H1 (cell line): Measurements from ENCODE around the gene COL19A1. TPM values are rescaled to one million over a fixed set of nuclear protein-coding genes. Genes with fewer than 3 reads are reported as not detected.

Experiments
- CTCF ChIA-PET: fragments of 300-600 bp; sonication (Branson Sonifier 250); formaldehyde crosslinking; loops from one replicate; lab custom pipeline; 2021; ENCODE audit not compliant: partially characterized antibody; lab: Charles Lee
- POLR2A ChIA-PET: fragments of 300-600 bp; sonication (Branson Sonifier 250); formaldehyde crosslinking; loops from one replicate; lab custom pipeline; 2021; ENCODE audit warnings: inconsistent platforms; ENCODE audit not compliant: partially characterized antibody; lab: Charles Lee
- DNase-seq, 2 experiments: peaks; one replicate each; pipeline versions ENCODE4 v3.0.0 to v3.0.0-alpha.2; 2010 to 2022; ENCODE audit warnings: low spot score in 2 of 2, low read depth in 1 of 2, mixed read lengths in 1 of 2
- FAIRE-seq: peaks from 2 replicates; lab custom pipeline; 2011; peaks lifted over from hg19 to GRCh38; lab: Jason Lieb, UNC
- H2AFZ ChIP-seq: 2 replicates; pipeline ENCODE4 v1.8.1; 2012; ENCODE audit warnings: low read length, inconsistent platforms
- H2AK5ac ChIP-seq: 2 replicates; pipeline ENCODE4 v1.6.1; 2013; ENCODE audit warnings: low read depth, low read length
- H2BK120ac ChIP-seq: replicated peaks from 2 replicates; pipeline ENCODE3; 2013; ENCODE audit warnings: low read depth, low read length, inconsistent platforms
- H2BK12ac ChIP-seq: 2 replicates; pipeline ENCODE4 v1.6.1; 2013; ENCODE audit warnings: low read depth, low read length
- H2BK15ac ChIP-seq: 2 replicates; pipeline ENCODE4 v1.6.1; 2013; ENCODE audit warnings: low read length
- H2BK20ac ChIP-seq: 2 replicates; pipeline ENCODE4 v1.6.1; 2013; ENCODE audit warnings: low read length
- H2BK5ac ChIP-seq: 2 replicates; pipeline ENCODE4 v1.6.1; 2013; ENCODE audit warnings: low read depth, low read length
- H3K14ac ChIP-seq: 2 replicates; pipeline ENCODE4 v1.6.1; 2013; ENCODE audit warnings: inconsistent platforms; ENCODE audit not compliant: insufficient read length
- H3K18ac ChIP-seq: 2 replicates; pipeline ENCODE4 v1.6.1; 2013; ENCODE audit warnings: low read length; ENCODE audit errors: extremely low read depth
- H3K23ac ChIP-seq: 2 replicates; pipeline ENCODE4 v1.6.1; 2013; ENCODE audit warnings: inconsistent platforms; ENCODE audit not compliant: insufficient read length
- H3K23me2 ChIP-seq: 2 replicates; pipeline ENCODE4 v1.6.1; 2013; ENCODE audit warnings: low read depth, low read length
- H3K27ac ChIP-seq: 2 replicates; pipeline ENCODE4 v1.6.1; 2011; ENCODE audit warnings: low read depth, low read length, inconsistent platforms
- H3K27me3 ChIP-seq, 4 experiments: replicated peaks in 1 of 4; 1 replicate in 1 of 4; 2 replicates in 3 of 4; pipeline versions ENCODE4 v1.6.1 to v1.8.1; 2011 to 2013; ENCODE audit warnings: low read length in 3 of 4, mild to moderate bottlenecking in 3 of 4, inconsistent platforms in 2 of 4, mixed read lengths in 2 of 4, moderate library complexity in 1 of 4; ENCODE audit not compliant: control insufficient read depth in 3 of 4, insufficient read depth in 3 of 4; ENCODE audit errors: extremely low read depth in 1 of 4
- H3K36me3 ChIP-seq, 4 experiments: 2 replicates each; pipeline versions ENCODE4 v1.6.1 to v1.8.1; 2011 to 2013; ENCODE audit warnings: mild to moderate bottlenecking in 4 of 4, low read length in 3 of 4, moderate library complexity in 2 of 4, control low read depth in 1 of 4, inconsistent platforms in 1 of 4; ENCODE audit not compliant: insufficient read depth in 4 of 4, control insufficient read depth in 2 of 4
- H3K4ac ChIP-seq: replicated peaks from 2 replicates; pipeline ENCODE3; 2013; ENCODE audit warnings: low read length, low read depth, mixed read lengths, inconsistent platforms; ENCODE audit not compliant: insufficient read length
- H3K4me1 ChIP-seq, 4 experiments: replicated peaks in 1 of 4; 1 replicate in 1 of 4; 2 replicates in 3 of 4; pipeline versions ENCODE4 v1.6.1 to v1.8.1; 2011 to 2013; ENCODE audit warnings: low read length in 3 of 4, inconsistent platforms in 2 of 4, mixed read lengths in 1 of 4; ENCODE audit not compliant: insufficient read depth in 4 of 4, control insufficient read depth in 3 of 4
- H3K4me2 ChIP-seq, 2 experiments: 2 replicates each; pipeline versions ENCODE4 v1.6.1 to v1.8.1; 2011 to 2013; ENCODE audit warnings: low read depth in 2 of 2, low read length in 2 of 2, control low read depth in 1 of 2, inconsistent platforms in 1 of 2, mild to moderate bottlenecking in 1 of 2; ENCODE audit not compliant: insufficient read depth in 1 of 2
- H3K4me3 ChIP-seq, 4 experiments: fragments of 200-600, 300-600 bp in 1 of 4; sonication (generic), shearing (Covaris generic), sonication (Bioruptor Twin) in 1 of 4; 2 replicates each; pipeline versions ENCODE4 v1.5.1 to v1.8.1; 2011 to 2016; ENCODE audit warnings: low read length in 4 of 4, low read depth in 3 of 4, control low read depth in 2 of 4, inconsistent platforms in 2 of 4, mild to moderate bottlenecking in 2 of 4, mixed read lengths in 1 of 4, moderate library complexity in 1 of 4; ENCODE audit not compliant: insufficient read depth in 2 of 4; ENCODE audit errors: extremely low read depth in 1 of 4
- H3K56ac ChIP-seq: replicated peaks from 2 replicates; pipeline ENCODE3; 2013; ENCODE audit warnings: low read depth, mild to moderate bottlenecking, mixed read lengths, low read length, inconsistent platforms; ENCODE audit not compliant: insufficient read length
- H3K79me1 ChIP-seq: 2 replicates; pipeline ENCODE4 v1.6.1; 2013; ENCODE audit warnings: low read depth, low read length, control low read depth
- H3K79me2 ChIP-seq, 2 experiments: 2 replicates each; pipeline versions ENCODE4 v1.6.1 to v1.8.1; 2012 to 2013; ENCODE audit warnings: low read length in 2 of 2, mild to moderate bottlenecking in 2 of 2, inconsistent platforms in 1 of 2; ENCODE audit not compliant: insufficient read depth in 2 of 2, control insufficient read depth in 1 of 2
- H3K9ac ChIP-seq, 4 experiments: replicated peaks in 1 of 4; 1 replicate in 1 of 4; 2 replicates in 3 of 4; pipeline versions ENCODE4 v1.6.1 to v1.8.1; 2011 to 2013; ENCODE audit warnings: low read depth in 3 of 4, low read length in 3 of 4, control low read depth in 2 of 4, mild to moderate bottlenecking in 2 of 4, moderate library complexity in 2 of 4, inconsistent platforms in 1 of 4; ENCODE audit errors: extremely low read depth in 1 of 4
- H3K9me3 ChIP-seq, 2 experiments: 2 replicates each; pipeline versions ENCODE4 v1.6.1 to v1.8.1; 2012 to 2013; ENCODE audit warnings: mild to moderate bottlenecking in 2 of 2, moderate library complexity in 2 of 2, control low read depth in 1 of 2, inconsistent platforms in 1 of 2, low read depth in 1 of 2, low read length in 1 of 2, mixed read lengths in 1 of 2; ENCODE audit not compliant: insufficient read depth in 2 of 2
- H4K20me1 ChIP-seq, 2 experiments: replicated peaks in 1 of 2; 2 replicates each; pipeline versions ENCODE3 to v1.8.1; 2011 to 2013; ENCODE audit warnings: inconsistent platforms in 2 of 2, low read length in 2 of 2, mild to moderate bottlenecking in 1 of 2; ENCODE audit not compliant: insufficient read depth in 2 of 2, control insufficient read depth in 1 of 2
- H4K5ac ChIP-seq: 2 replicates; pipeline ENCODE4 v1.6.1; 2013; ENCODE audit warnings: low read length, low read depth, mixed read lengths, inconsistent platforms; ENCODE audit not compliant: insufficient read length
- H4K8ac ChIP-seq: 2 replicates; pipeline ENCODE4 v1.8.0; 2013; ENCODE audit warnings: mild to moderate bottlenecking, moderate library complexity, low read length, inconsistent platforms; ENCODE audit not compliant: insufficient read depth; ENCODE audit errors: extremely low read depth
- H4K91ac ChIP-seq: replicated peaks from 2 replicates; pipeline ENCODE3; 2013; ENCODE audit warnings: low read length, mixed read lengths, inconsistent platforms; ENCODE audit not compliant: insufficient read length
- ATF2 ChIP-seq: IDR thresholded peaks from 2 replicates; pipeline ENCODE4 v1.6.1; 2012; ENCODE audit warnings: low read length, inconsistent platforms
- CEBPB ChIP-seq: IDR thresholded peaks from 2 replicates; pipeline ENCODE4 v1.6.1; 2012; ENCODE audit warnings: low read depth, low read length
- EZH2 ChIP-seq: fragments of 200-600 bp; sonication (generic); IDR thresholded peaks from 2 replicates; pipeline ENCODE4 v1.7.1; 2012; ENCODE audit warnings: low read depth, mild to moderate bottlenecking, moderate library complexity, low read length, inconsistent platforms; ENCODE audit not compliant: severe bottlenecking
- GTF2F1 ChIP-seq: IDR thresholded peaks from 2 replicates; pipeline ENCODE4 v1.6.1; 2012; ENCODE audit warnings: low read depth, low read length, improper control_type of control experiment, borderline replicate concordance
- HDAC2 ChIP-seq, 2 experiments: fragments of 300-600 bp in 1 of 2; sonication (generic) in 1 of 2; IDR thresholded peaks; 2 replicates each; pipeline ENCODE4 v1.6.1; 2011 to 2012; ENCODE audit warnings: low read depth in 2 of 2, low read length in 2 of 2, mild to moderate bottlenecking in 2 of 2, moderate library complexity in 2 of 2, borderline replicate concordance in 1 of 2, inconsistent platforms in 1 of 2
- KDM1A ChIP-seq: fragments of 200-600, 300-600 bp; sonication (generic); IDR thresholded peaks from 2 replicates; pipeline ENCODE4 v1.7.1; 2016; ENCODE audit warnings: mild to moderate bottlenecking, low read length, borderline replicate concordance
- SAP30 ChIP-seq: fragments of 300-600 bp; sonication (generic); IDR thresholded peaks from 2 replicates; pipeline ENCODE4 v1.7.1; 2012; ENCODE audit warnings: low read length, moderate library complexity, mild to moderate bottlenecking, inconsistent platforms; ENCODE audit not compliant: insufficient read depth, insufficient replicate concordance
- SIN3A ChIP-seq, 2 experiments: IDR thresholded peaks in 1 of 2; conservative IDR thresholded peaks in 1 of 2; 2 replicates each; pipeline ENCODE4 v1.6.1; 2011 to 2012; ENCODE audit warnings: low read length in 2 of 2, improper control_type of control experiment in 1 of 2, low read depth in 1 of 2, mild to moderate bottlenecking in 1 of 2
- SUZ12 ChIP-seq: fragments of 200-600 bp; sonication (generic); IDR thresholded peaks from 2 replicates; pipeline ENCODE4 v1.6.1; 2012; ENCODE audit warnings: mild to moderate bottlenecking, inconsistent platforms, low read length, moderate library complexity, mixed read lengths
- TAF7 ChIP-seq: optimal IDR thresholded peaks from 2 replicates; pipeline ENCODE3; 2011; ENCODE audit warnings: low read depth, mild to moderate bottlenecking, inconsistent platforms, low read length, moderate library complexity, borderline replicate concordance
- WGBS, 2 experiments: shearing (Covaris generic) in 1 of 2; methylation state at CpG; one replicate each; pipeline versions ENCODE4 v1.1.6 to v1.1.7; 2013 to 2015; ENCODE audit warnings: low lambda C conversion rate in 2 of 2, mixed read lengths in 2 of 2, inconsistent platforms in 1 of 2, low coverage in 1 of 2, missing lambda C conversion rate in 1 of 2; ENCODE audit not compliant: insufficient replicate concordance in 2 of 2, insufficient coverage in 1 of 2, insufficient read length in 1 of 2; ENCODE audit errors: extremely low coverage in 1 of 2, missing lambda C conversion rate in 1 of 2; 5-methylcytosine and 5-hydroxymethylcytosine counted together
- polyA plus RNA-seq, 7 experiments: library from polyadenylated mRNA; depleted of rRNA in 3 of 7; stranded (reverse) in 5 of 7; unstranded in 2 of 7; fragments of >200 nt in 5 of 7; fragments of 200-250 nt in 2 of 7; gene quantifications; 1 replicate in 5 of 7; 2 replicates in 1 of 7; 4 replicates in 1 of 7; pipeline versions ENCODE4 v1.2.1 to v1.2.3, GENCODE V29; 2011 to 2013; ENCODE audit warnings: missing spikeins in 2 of 7, mixed read lengths in 2 of 7
- total RNA-seq: library from RNA; stranded (reverse); fragmentation: NEBNext Ultra II Directional; extraction: Animal tissue kit (Norgen Biotek cat#: 25700); gene quantifications from 2 replicates; pipeline ENCODE4 v1.2.1, GENCODE V29; 2021

COL19A1 gene
- total and polyA plus RNA-seq, 2 of the 8 experiments (the other 6 are each of a cell fraction or from before 2014, with no cell fraction given): not detected

- Histone ChIP-seq H4K8ac (no peak overlapping the region), H3K27ac (no peak overlapping the region), H2AFZ (no peak overlapping the region), H3K4me1 (no peaks in the 10 kb centered on the region), H2BK12ac (no peak overlapping the region), H4K5ac (no peak overlapping the region), H3K4ac (no peak overlapping the region), H3K36me3 (no peaks in the 10 kb centered on the region), H2BK15ac (no peak overlapping the region), H4K91ac (no peak overlapping the region), H3K56ac (no peak overlapping the region), H3K27me3 (no peaks in the 10 kb centered on the region), H3K23me2 (peaks cover 2% of the 10 kb centered on the region; the same call in 1 of the 2 replicates), H3K4me2 (no peak overlapping the region), H3K9ac (no peak overlapping the region), H2BK5ac (no peak overlapping the region), H3K79me2 (no peaks in the 10 kb centered on the region), H4K20me1 (peaks cover 0 to 1% of the 10 kb centered on the region in 2 experiments), H3K4me3 (no peak overlapping the region), H2AK5ac (no peak overlapping the region), H3K79me1 (no peaks in the 10 kb centered on the region), H3K18ac (no peak overlapping the region), H2BK120ac (no peak overlapping the region), H2BK20ac (no peak overlapping the region), H3K9me3 (no peaks in the 10 kb centered on the region), H3K23ac (no peak overlapping the region), H3K14ac (no peak overlapping the region)
- POLR2A ChIA-PET: no interaction called here
- 96% methylated on average over 5 of the region's 5 CpGs; no CpG with 5 or more reads in 1 of the 2 experiments for WGBS, 2 experiments
- DNase-seq (no peak), FAIRE-seq (no peak)
- CTCF ChIA-PET: no interaction called here
- TF ChIP-seq SAP30: no peak
- TF ChIP-seq ATF2: no peak
- TF ChIP-seq EZH2: no peak
- TF ChIP-seq SIN3A (conservative IDR thresholded peaks at IDR 0.05 in 1 of 2, IDR thresholded peaks at IDR 0.05 in 1 of 2; ENCODE audit: low read depth in 1 of 2, low read length in 2 of 2): no peak
- no peak for TF ChIP-seq KDM1A
- no peak for TF ChIP-seq TAF7
- no peak for TF ChIP-seq SUZ12
- no peak for TF ChIP-seq HDAC2 (IDR thresholded peaks at IDR 0.05; ENCODE audit: borderline replicate concordance in 1 of 2, low read depth in 2 of 2, low read length in 2 of 2)
- no peak for TF ChIP-seq GTF2F1
- TF ChIP-seq CEBPB: no peak
Measured at GRCh38 chr6:70168681-70169377, 302.5 kb downstream of the COL19A1 start.
